Breast epithelium (tissue), 3 donors: Measurements from ENCODE around the gene FKBP1B.
A peak's percentile ranks its signal among the peaks of the same experiment; 100 is the strongest.

ENCODE experiments used
- CTCF ChIP-seq, 3 donors: fragments of 450-650 bp; IDR thresholded peaks; one replicate each; pipeline ENCODE4 v1.5.1; 2016 to 2017; ENCODE audit warnings: antibody characterized with exemption in 3 of 3, mild to moderate bottlenecking in 3 of 3, moderate library complexity in 3 of 3
- POLR2A ChIP-seq: fragments of 450-650 bp; IDR thresholded peaks from one replicate; pipeline ENCODE4 v1.6.1; 2016; ENCODE audit warnings: antibody characterized with exemption, mild to moderate bottlenecking, moderate library complexity
- POLR2AphosphoS5 ChIP-seq, 3 donors: sonication (generic); formaldehyde crosslinking; IDR thresholded peaks; one replicate each; pipeline ENCODE4 v1.6.1; 2017; ENCODE audit warnings: antibody characterized with exemption in 3 of 3

- TF ChIP-seq POLR2A (peak; percentile 16), CTCF (IDR thresholded peaks at IDR 0.05) (no peak), POLR2AphosphoS5 (IDR thresholded peaks at IDR 0.05) (peak in 1 of 3 donors; percentile 41)
Measured at GRCh38 chr2:24076849-24077534, 27.5 kb downstream of the FKBP1B start.
